HG03469 (cell line): ENCODE measurements around the gene KLF14.
"Not testable (repeated sequence)": the region's sequence is repeated elsewhere in the genome, so short reads cannot be mapped to it uniquely, and the experiment has no call there.

Experiments used
- ATAC-seq: cut with Tn5 transposase; IDR thresholded peaks from one replicate; pipeline ENCODE4 v1.9.1; 2021; ENCODE audit warnings: mild to moderate bottlenecking, moderate library complexity, moderate number of reproducible peaks; ENCODE audit not compliant: unreplicated experiment

The KLF14 gene

DNA sequence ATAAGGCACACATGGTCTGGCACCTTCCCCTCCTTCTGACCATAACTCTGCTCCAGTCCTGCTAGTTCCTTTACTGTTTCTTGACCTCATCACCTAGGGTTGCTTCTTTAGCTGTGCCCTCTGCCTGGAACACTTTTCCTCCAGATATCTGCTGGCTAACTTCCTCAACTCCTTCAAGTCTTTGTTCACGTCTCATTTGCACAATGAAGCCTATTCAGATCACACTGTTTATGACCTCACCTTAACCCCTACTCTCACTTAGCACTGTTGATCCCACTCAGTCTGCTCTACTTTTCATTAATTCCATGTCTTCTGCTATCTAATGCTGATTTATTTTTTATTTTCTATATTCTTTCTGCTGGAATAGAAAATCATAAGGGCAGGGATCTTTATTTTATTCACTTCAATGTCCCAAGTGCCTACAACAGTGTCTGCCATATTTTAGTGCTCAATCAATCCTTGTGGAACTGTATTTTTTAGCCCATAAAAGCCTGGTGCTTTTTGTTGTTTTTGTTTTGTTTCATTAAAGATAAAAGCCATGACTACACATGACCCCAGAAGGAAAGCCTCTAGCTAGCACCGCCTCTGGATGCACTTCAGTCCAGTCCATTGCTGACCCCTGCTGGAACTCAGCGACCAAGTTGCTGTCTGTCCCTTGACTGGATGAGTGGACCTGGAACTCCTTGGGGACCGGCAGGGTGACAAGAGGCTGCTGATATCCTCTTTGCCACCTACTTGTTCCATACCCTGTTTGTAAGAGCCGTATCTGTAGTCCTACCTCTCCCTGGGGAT lies 12.3 kb downstream of the KLF14 start:
- ATAC-seq: no peak

DNA sequence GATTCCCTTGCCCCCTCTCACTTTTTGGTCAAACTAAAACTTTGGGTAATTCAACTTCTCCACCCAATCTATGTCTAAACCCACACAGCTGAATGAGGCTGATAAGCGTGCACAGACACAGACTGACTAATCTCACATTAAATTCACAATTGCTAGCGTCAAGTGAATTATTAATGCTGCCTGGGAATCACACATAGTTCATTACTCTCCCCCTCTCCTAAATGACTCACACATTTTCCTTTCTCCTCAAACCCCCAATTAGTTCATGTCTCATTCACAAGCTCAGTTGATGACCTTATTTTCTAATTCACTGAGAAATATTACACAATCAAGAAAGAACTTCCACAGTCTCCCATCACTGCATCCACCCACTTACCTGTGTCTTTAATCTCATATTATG lies 14.5 kb downstream of the KLF14 start:
- no peak for ATAC-seq

DNA sequence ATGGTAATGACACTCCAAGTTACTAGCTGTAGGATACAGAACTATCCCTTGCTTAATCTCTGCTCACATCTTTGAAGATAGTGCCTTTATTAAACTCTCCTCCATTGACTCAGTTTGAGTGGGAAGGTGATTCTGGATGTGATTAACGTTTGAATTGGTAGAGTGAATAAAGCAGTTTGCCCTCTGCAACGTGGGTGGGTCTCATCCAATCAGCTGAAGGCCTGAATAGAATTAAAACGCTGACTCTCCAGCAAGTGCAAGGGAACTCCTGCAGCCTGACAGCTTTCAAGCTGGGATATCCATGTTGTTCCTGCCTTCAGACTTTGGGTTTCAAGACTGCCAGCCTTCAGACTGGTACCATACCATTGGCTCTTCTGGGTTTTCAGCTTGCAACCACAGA lies 21.6 kb downstream of the KLF14 start:
- no peak for ATAC-seq

DNA sequence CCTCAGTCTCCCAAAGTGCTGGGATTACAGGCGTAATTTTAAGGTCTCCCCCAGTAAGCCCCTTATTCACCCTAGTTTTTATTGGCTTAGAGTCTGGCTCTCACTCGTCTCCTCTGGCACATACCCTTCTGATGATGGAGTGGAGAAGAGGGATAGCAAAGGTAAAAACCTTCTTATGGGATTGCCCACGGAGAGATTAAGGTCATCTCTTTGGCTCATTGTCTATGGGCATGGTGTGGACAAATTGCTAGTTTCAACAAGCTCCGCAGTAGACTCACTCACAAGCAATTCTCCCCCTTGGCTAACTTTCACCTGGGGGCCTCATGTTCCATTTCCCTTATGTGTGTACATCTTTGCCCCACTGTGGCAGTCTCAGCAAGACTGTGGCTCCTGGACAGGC lies 25.2 kb downstream of the KLF14 start:
- ATAC-seq: no peak

DNA sequence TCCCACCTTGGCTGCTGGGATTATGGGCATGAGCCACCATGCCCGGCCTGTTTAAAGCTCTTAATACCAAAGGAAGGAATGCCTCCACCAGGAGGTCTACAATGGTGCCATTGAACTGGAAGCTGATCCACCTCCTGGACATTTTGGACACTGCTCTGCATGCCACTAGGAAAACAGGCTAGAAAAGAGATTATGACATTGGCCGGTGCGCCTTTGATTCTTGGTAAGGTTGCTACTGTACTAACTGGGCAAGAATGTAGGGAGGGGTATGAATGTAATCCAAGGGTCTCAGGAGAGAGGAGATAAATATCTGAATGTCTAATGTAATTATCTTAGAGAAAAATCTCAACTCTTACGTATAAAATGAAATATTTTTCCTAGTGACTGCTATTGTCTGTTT lies 26.0 kb downstream of the KLF14 start:
- ATAC-seq: no peak

DNA sequence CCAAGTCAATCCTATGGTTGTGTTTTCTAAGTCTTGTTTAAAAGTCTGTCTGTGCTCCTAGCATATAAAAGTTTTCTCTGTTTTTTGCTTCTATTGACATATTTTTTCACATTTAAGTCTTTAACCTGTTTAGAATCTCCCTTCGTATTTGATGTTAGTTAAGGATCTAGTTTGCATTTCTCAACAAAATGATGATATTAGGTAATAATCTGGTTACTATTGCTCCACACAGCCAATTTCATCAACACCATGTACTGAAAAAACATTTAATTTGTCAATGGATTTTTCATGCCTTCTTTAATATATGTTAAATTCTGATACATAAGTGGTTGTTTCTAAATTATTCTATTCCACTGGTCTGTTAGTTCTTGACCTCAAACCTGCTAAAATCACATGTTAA lies 30.2 kb downstream of the KLF14 start:
- no peak for ATAC-seq

DNA sequence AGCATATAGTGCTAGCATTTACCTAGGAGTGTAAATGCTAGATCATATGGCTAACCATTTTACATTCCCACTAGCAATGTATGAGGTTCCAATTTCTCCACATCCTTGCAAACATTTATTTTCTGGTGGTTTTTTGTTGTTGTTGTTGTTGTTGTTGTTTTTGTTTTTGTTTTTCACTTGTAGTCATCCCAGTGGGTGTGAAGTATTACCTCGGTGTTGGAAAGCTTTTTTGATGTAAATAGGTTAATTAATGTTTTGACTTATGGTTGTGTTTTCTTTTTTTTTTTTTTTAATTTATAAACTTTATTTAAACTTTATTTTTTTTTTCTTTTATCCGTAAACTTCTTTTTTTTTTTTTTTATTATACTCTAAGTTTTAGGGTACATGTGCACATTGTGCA lies 32.4 kb downstream of the KLF14 start:
- ATAC-seq: no peak

DNA sequence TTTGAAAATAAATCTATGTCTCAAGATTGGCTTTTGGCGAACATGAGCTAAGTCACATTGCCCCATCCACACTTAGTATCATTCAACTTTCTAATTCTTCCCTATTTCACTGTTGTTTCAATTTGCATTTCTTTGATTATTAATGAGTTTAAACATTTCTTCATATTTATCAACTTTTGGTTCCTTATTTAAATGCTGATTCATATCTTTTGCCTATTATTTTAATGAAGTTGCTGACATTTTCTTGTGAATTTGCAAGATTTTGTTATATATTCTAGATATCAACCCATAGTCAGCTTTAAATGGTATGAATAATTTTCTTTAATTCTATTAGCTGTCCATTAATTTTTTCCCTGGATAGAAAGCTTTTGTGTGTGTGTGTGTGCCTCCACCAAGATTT lies 33.2 kb downstream of the KLF14 start:
- no peak for ATAC-seq

DNA sequence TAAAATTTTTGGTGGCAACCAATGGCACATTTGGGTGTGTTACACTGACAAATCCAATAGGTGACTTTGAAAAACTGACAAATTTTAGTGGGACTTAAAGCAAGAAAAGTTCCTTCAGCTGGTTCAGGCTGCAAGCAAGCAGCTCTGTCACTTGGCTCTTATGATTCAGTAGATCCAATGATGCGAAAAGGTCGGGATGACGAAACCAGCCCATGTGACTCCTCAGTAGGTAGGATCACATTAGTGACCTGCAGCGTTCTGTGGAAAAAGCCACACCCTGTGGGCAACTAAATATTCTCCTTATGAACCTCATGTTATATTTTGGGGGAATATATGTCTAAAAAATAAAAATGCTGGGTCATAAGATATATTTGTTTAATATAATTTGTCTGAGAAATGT lies 34.3 kb downstream of the KLF14 start:
- no peak for ATAC-seq

DNA sequence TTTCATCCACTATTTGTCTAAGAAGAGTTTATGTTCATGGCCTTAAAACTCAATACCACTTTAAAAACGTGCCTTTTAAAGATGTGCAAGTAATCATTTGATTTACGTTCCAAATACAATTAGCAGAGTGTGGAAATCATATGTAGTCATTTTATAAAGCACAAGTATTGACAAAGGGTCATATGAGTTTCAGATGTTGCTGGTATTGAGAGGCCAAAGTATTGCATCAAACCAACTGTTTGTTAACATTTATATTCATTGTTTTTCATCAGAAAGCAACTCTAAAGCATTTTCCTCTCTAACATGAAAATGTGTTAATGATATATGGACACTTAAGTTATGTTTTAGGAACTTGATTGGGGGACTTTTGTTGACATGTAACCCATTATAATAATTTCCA lies 36.2 kb downstream of the KLF14 start:
- no peak for ATAC-seq

DNA sequence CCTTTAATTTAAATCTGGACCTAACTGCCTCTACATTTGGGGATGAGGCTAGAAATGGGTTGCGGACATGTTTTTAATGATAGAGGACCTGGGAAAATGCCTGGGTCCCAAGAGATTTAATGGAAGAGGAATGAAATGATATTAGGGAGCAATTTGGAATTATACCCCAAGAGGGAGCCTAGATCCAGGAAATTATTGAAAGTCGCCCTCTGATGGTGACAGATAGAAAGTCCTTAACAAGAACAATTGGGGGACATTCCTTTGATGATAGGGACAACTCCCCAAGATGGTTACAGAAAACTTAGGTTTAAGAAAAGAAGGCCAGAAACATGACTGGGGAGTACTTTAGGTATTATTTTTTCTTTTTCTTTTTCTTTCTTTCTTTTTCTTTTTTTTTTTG lies 38.2 kb downstream of the KLF14 start:
- no peak for ATAC-seq

DNA sequence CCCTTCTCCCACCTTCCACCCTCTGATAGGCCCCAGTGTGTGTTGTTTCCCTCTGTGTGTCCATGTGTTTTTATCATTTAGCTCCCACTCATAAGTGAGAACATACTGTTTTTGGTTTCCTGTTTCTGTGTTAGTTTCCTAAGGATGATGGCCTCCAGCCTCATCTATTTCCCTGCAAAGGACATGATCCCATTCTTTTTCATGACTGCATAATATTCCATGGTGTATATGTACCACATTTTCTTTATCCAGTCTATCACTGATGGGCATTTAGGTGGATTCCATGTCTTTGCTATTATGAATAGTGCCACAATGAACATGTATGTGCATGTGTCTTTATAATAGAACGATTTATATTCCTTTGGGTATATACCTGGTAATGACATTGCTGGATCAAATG lies 41.6 kb downstream of the KLF14 start:
- not testable (repeated sequence) for ATAC-seq

DNA sequence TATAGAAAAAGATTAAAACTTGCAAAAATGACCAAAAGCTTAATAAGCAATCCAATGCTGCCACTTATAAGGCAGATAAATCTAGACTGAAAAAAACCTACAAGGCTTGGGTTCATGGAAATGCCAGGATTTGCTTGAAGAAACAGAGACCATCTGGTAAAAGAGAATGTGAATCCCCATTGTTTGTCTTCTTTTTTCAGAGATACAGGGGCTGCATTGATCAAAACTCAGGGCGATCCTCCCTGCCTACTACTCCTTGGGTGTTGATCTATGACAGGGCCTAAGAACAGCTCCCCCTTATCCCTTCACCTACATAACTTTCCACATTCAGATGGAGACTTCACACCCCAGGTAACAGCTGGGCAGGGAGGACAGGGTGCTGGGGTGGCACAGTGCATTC lies 44.3 kb downstream of the KLF14 start:
- ATAC-seq: no peak

DNA sequence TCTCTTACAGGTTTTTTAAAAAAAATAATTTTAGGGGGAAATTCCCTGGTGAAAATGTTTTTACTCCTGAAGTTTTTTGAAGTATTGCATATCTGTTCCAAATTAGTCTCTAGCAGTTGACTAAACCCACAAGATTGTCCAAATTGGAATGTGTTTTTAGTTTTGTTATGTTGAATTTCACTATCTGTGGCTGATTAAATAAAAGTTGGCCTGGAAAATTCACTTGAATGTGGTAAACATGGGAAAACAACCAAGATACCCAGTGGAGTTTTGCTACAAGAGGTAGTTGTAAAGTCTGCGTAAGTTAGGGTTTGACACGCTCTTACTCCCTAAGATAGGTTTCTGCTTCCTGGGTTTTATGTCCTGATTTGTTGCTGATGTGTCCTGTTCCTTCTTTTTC lies 51.0 kb downstream of the KLF14 start:
- ATAC-seq: no peak
